ENCODE measurements around the gene DCTN5.

Gene DCTN5

DNA sequence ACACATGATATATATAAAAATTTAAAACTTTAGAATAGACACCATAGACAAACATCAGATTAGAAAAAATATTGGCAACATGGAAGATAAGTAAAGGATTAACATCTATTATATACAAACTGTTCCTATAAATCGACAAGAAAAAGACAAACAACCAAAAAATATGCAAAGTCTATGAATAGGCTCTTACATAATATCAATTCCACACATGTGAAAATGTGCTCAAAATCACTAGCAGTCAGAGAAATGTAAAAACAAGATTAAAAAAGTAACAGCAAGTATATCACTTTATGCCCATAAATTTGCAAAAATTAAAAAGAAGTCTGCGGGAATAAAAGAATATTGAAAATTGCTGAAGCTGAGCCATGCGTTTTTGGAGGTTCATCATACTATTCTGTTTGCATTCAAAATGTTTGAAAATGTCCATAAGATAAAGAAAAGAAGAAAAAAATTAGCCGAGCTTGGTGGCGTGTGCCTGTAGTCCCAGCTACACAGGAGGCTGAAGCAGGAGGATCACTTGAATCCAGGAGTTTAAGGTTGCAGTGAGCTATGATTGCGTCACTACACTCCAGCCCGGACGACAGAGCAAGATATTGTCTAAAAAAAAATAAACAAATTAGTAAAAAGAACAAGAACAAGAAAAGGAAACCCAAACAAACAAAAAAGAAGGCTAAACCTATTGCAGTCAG is 83.0 kb downstream of the DCTN5 start:
- H2BK120ac ChIP-seq (ENCODE audit: low read depth, low read length) = no peak overlapping the region
- H3K4me1 ChIP-seq (ENCODE audit: control insufficient read depth, low read depth, low read length) = no peaks in the 10 kb centered on the region
- H3K4ac ChIP-seq (ENCODE audit: low read depth, low read length) = no peak overlapping the region
- H3K4me3 ChIP-seq (ENCODE audit: low read length) = no peak overlapping the region
- no peak overlapping the region for H3K18ac ChIP-seq (ENCODE audit: low read length)
- no peak for DNase-seq
- no peaks in the 10 kb centered on the region for H3K36me3 ChIP-seq (ENCODE audit: control insufficient read depth, insufficient read depth, low read length)
- no peaks in the 10 kb centered on the region for H3K79me2 ChIP-seq (ENCODE audit: control insufficient read depth, insufficient read depth, low read length)
- no peak overlapping the region for H2BK5ac ChIP-seq (ENCODE audit: low read length)
- H3K9ac ChIP-seq (ENCODE audit: low read length) = no peak overlapping the region
- H3K23ac ChIP-seq (ENCODE audit: low read length) = no peak overlapping the region
- no peaks in the 10 kb centered on the region for H3K27me3 ChIP-seq (ENCODE audit: insufficient read depth, low read length, poor library complexity)
- no peak overlapping the region for H2BK15ac ChIP-seq (replicated peaks; ENCODE audit: low read depth)
- no peak overlapping the region for H4K5ac ChIP-seq (ENCODE audit: low read length)
- WGBS (ENCODE audit: extremely low coverage, insufficient coverage, low lambda C conversion rate) = no CpG with 5 or more reads among the region's 8 CpGs
- H3K56ac ChIP-seq (ENCODE audit: low read length) = no peak overlapping the region
- H4K8ac ChIP-seq (ENCODE audit: low read depth, low read length) = no peak overlapping the region
- no peak overlapping the region for H2AK5ac ChIP-seq (ENCODE audit: low read length)
- H3K4me2 ChIP-seq (ENCODE audit: low read length) = no peak overlapping the region
- no peak overlapping the region for H3K27ac ChIP-seq (ENCODE audit: low read depth, low read length)
- H3K79me1 ChIP-seq (ENCODE audit: low read length) = no peaks in the 10 kb centered on the region

DNA sequence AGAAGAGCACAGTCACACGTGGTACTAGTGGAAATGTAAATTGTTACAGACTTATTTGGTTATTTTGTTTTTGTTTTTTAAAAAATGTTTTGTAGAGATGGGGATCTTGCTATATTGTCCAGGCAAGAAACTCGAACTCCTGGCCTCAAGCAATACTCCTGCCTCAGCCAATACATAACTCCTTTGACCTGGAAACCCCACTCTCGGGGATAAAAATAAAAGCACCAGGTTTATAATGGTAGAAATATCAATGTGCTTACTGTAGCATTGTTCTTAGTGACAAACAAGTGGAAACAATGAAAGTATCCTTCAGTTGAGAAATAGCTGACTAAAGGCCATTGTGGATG is 83.5 kb downstream of the DCTN5 start:
- no peak overlapping the region for H3K27ac ChIP-seq (ENCODE audit: low read depth, low read length)

DNA sequence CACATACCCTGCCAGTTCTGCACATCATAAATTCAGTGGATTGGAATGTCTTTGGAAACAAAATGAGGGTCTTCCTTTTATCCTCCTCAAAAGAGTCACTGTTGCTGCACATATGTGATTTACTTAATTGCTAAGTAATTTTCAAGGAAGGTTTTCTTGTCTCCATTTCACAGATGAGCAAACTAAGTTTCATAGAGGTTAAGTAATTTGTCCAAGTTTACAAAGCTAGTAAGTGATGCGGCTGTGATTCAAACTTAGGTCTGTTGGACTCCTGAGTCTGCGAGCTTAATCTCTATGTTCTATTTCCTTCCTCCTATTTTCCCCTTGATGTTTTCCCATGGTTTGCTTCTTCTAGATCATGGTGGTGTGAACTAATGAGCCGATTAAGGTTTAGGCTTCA is 85.4 kb downstream of the DCTN5 start:
- Histone ChIP-seq H3K36me3 (ENCODE audit: control insufficient read depth, insufficient read depth, low read length) (no peaks in the 10 kb centered on the region), H3K4ac (ENCODE audit: low read depth, low read length) (no peak overlapping the region), H2BK120ac (ENCODE audit: low read depth, low read length) (no peak overlapping the region), H3K27ac (ENCODE audit: low read depth, low read length) (no peak overlapping the region), H3K4me2 (ENCODE audit: low read length) (no peak overlapping the region), H3K56ac (ENCODE audit: low read length) (no peak overlapping the region), H3K27me3 (ENCODE audit: insufficient read depth, low read length, poor library complexity) (no peaks in the 10 kb centered on the region), H3K9ac (ENCODE audit: low read length) (no peak overlapping the region), H3K4me3 (ENCODE audit: low read length) (no peak overlapping the region), H3K23ac (ENCODE audit: low read length) (no peak overlapping the region), H3K79me1 (ENCODE audit: low read length) (no peaks in the 10 kb centered on the region), H2BK15ac (replicated peaks; ENCODE audit: low read depth) (no peak overlapping the region), H3K4me1 (ENCODE audit: control insufficient read depth, low read depth, low read length) (no peaks in the 10 kb centered on the region), H3K18ac (ENCODE audit: low read length) (no peak overlapping the region), H4K8ac (ENCODE audit: low read depth, low read length) (no peak overlapping the region), H4K5ac (ENCODE audit: low read length) (no peak overlapping the region), H2BK5ac (ENCODE audit: low read length) (no peak overlapping the region), H2AK5ac (ENCODE audit: low read length) (no peak overlapping the region), H3K79me2 (ENCODE audit: control insufficient read depth, insufficient read depth, low read length) (no peaks in the 10 kb centered on the region)
- WGBS (ENCODE audit: extremely low coverage, insufficient coverage, low lambda C conversion rate) = no CpG with 5 or more reads among the region's 3 CpGs
- DNase-seq = no peak

More for the DNA sequence above, 83.5 kb downstream of the DCTN5 start:
- Histone ChIP-seq H3K56ac (ENCODE audit: low read length) (no peak overlapping the region), H3K9ac (ENCODE audit: low read length) (no peak overlapping the region), H3K79me2 (ENCODE audit: control insufficient read depth, insufficient read depth, low read length) (no peaks in the 10 kb centered on the region), H2BK15ac (replicated peaks; ENCODE audit: low read depth) (no peak overlapping the region), H3K79me1 (ENCODE audit: low read length) (no peaks in the 10 kb centered on the region), H3K4ac (ENCODE audit: low read depth, low read length) (no peak overlapping the region), H3K23ac (ENCODE audit: low read length) (no peak overlapping the region), H2AK5ac (ENCODE audit: low read length) (no peak overlapping the region), H3K18ac (ENCODE audit: low read length) (no peak overlapping the region), H4K8ac (ENCODE audit: low read depth, low read length) (no peak overlapping the region), H4K5ac (ENCODE audit: low read length) (no peak overlapping the region), H2BK5ac (ENCODE audit: low read length) (no peak overlapping the region), H2BK120ac (ENCODE audit: low read depth, low read length) (no peak overlapping the region), H3K4me1 (ENCODE audit: control insufficient read depth, low read depth, low read length) (no peaks in the 10 kb centered on the region), H3K36me3 (ENCODE audit: control insufficient read depth, insufficient read depth, low read length) (no peaks in the 10 kb centered on the region), H3K4me3 (ENCODE audit: low read length) (no peak overlapping the region), H3K27me3 (ENCODE audit: insufficient read depth, low read length, poor library complexity) (no peaks in the 10 kb centered on the region), H3K4me2 (ENCODE audit: low read length) (no peak overlapping the region)
- DNase-seq = no peak
- WGBS (ENCODE audit: extremely low coverage, insufficient coverage, low lambda C conversion rate) = no CpG with 5 or more reads among the region's 3 CpGs

Measured in mesendoderm (in vitro differentiated cells).